ENCODE measurements around the gene TANK.

- TF ChIP-seq EZH2 (IDR thresholded peaks at IDR 0.05; ENCODE audit: low read depth, unreplicated experiment) (no peak), CTCF (conservative IDR thresholded peaks at IDR 0.05; ENCODE audit: low read depth in 2 of 2) (no peak), POLR2AphosphoS5 (IDR thresholded peaks at IDR 0.05; ENCODE audit: low read depth) (no peak), ZNF331 (CRISPR knock-in tag; IDR thresholded peaks at IDR 0.05; ENCODE audit: low read depth) (no peak)
Measured at GRCh38 chr2:161139098-161139987, 20.9 kb upstream of the TANK start.
